ENCODE results near the gene EPHA10.

The EPHA10 gene

DNA sequence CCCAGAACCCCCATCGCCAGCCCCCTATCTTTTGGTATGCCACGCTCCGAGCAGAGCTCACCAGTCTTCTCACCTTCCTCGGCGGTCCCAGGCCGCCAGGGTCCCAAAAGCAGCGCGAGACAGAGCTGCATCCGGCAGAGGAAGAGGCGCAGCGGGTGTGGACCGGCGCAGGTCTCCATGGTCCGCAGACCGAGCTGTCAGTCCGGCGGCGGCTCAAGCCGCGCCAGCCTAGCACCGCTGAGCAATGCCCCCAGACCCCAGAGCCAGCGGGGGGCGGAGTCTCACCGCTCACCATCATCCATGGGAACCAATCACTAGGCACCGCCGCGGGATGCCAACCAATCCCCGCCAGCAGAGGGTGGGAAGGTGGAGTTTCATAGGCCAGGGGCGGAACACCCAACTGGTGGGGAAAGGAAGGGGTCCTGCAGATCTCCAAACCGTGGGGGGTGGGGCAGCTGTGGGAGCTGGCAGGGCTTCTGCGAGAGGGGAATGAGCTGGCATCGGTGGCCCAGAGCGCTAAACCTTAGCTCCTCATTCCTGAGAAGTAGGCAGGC lies at the start of gene EPHA10:
Gene EPHA10 (minus strand): TSS at position 233 of the 554 bp plus-strand sequence. CDS start 54 bp downstream, at position 179.
- Histone ChIP-seq H3K36me3 (ENCODE audit: control insufficient read depth, low read depth, low read length) (no peaks in the 10 kb centered on the region), H3K27ac (ENCODE audit: low read length) (no peak within 1 kb of the TSS), H3K9ac (ENCODE audit: low read length) (no peak within 1 kb of the TSS), H3K9me3 (ENCODE audit: control insufficient read depth, low read depth, low read length) (no peaks in the 10 kb centered on the region), H3K27me3 (ENCODE audit: control insufficient read depth, insufficient read depth, low read length) (peaks cover 98% of the 10 kb centered on the region), H3K4me1 (ENCODE audit: control insufficient read depth, low read depth, low read length) (peaks cover 9% of the 10 kb centered on the region), H3K4me3 (ENCODE audit: low read length) (peak within 1 kb of the TSS; percentile 55)

- no peak overlapping the region for H3K27ac ChIP-seq (ENCODE audit: low read length)
- H3K4me1 ChIP-seq (ENCODE audit: control insufficient read depth, low read depth, low read length) = peaks cover 4% of the 10 kb centered on the region
- no peaks in the 10 kb centered on the region for H3K27me3 ChIP-seq (ENCODE audit: control insufficient read depth, insufficient read depth, low read length)
- H3K9ac ChIP-seq (ENCODE audit: low read length) = no peak overlapping the region
- H3K4me3 ChIP-seq (ENCODE audit: low read length) = no peak overlapping the region
- no peaks in the 10 kb centered on the region for H3K9me3 ChIP-seq (ENCODE audit: control insufficient read depth, low read depth, low read length)
- H3K36me3 ChIP-seq (ENCODE audit: control insufficient read depth, low read depth, low read length) = peaks cover 9% of the 10 kb centered on the region
Measured at GRCh38 chr1:37814252-37814651, 49.3 kb upstream of the EPHA10 start.

- no peak overlapping the region for H3K9ac ChIP-seq (ENCODE audit: low read length)
- peaks cover 6% of the 10 kb centered on the region for H3K4me1 ChIP-seq (ENCODE audit: control insufficient read depth, low read depth, low read length)
- no peaks in the 10 kb centered on the region for H3K9me3 ChIP-seq (ENCODE audit: control insufficient read depth, low read depth, low read length)
- H3K27ac ChIP-seq (ENCODE audit: low read length) = no peak overlapping the region
- no peak overlapping the region for H3K4me3 ChIP-seq (ENCODE audit: low read length)
- peaks cover 9% of the 10 kb centered on the region for H3K36me3 ChIP-seq (ENCODE audit: control insufficient read depth, low read depth, low read length)
- H3K27me3 ChIP-seq (ENCODE audit: control insufficient read depth, insufficient read depth, low read length) = no peaks in the 10 kb centered on the region
Measured at GRCh38 chr1:37813529-37814145, 48.7 kb upstream of the EPHA10 start.

- H3K27ac ChIP-seq (ENCODE audit: low read length) = no peak overlapping the region
- H3K27me3 ChIP-seq (ENCODE audit: control insufficient read depth, insufficient read depth, low read length) = no peaks in the 10 kb centered on the region
- H3K36me3 ChIP-seq (ENCODE audit: control insufficient read depth, low read depth, low read length) = peaks cover 11% of the 10 kb centered on the region
- no peak overlapping the region for H3K4me3 ChIP-seq (ENCODE audit: low read length)
- H3K4me1 ChIP-seq (ENCODE audit: control insufficient read depth, low read depth, low read length) = peaks cover 9% of the 10 kb centered on the region
- H3K9me3 ChIP-seq (ENCODE audit: control insufficient read depth, low read depth, low read length) = no peaks in the 10 kb centered on the region
- H3K9ac ChIP-seq (ENCODE audit: low read length) = no peak overlapping the region
Measured at GRCh38 chr1:37811027-37811655, 46.2 kb upstream of the EPHA10 start.

GRCh38 chr1:37809942-37810341 lies 45.0 kb upstream of the EPHA10 start:
- H3K27ac ChIP-seq (ENCODE audit: low read length) = no peak overlapping the region
- no peak overlapping the region for H3K4me3 ChIP-seq (ENCODE audit: low read length)
- no peak overlapping the region for H3K9ac ChIP-seq (ENCODE audit: low read length)
- H3K27me3 ChIP-seq (ENCODE audit: control insufficient read depth, insufficient read depth, low read length) = no peaks in the 10 kb centered on the region
- peaks cover 23% of the 10 kb centered on the region for H3K36me3 ChIP-seq (ENCODE audit: control insufficient read depth, low read depth, low read length)
- H3K9me3 ChIP-seq (ENCODE audit: control insufficient read depth, low read depth, low read length) = no peaks in the 10 kb centered on the region
- peaks cover 9% of the 10 kb centered on the region for H3K4me1 ChIP-seq (ENCODE audit: control insufficient read depth, low read depth, low read length)

GRCh38 chr1:37808369-37809319 lies 43.7 kb upstream of the EPHA10 start:
- H3K27ac ChIP-seq (ENCODE audit: low read length) = peak overlapping the region; percentile 4

DNA sequence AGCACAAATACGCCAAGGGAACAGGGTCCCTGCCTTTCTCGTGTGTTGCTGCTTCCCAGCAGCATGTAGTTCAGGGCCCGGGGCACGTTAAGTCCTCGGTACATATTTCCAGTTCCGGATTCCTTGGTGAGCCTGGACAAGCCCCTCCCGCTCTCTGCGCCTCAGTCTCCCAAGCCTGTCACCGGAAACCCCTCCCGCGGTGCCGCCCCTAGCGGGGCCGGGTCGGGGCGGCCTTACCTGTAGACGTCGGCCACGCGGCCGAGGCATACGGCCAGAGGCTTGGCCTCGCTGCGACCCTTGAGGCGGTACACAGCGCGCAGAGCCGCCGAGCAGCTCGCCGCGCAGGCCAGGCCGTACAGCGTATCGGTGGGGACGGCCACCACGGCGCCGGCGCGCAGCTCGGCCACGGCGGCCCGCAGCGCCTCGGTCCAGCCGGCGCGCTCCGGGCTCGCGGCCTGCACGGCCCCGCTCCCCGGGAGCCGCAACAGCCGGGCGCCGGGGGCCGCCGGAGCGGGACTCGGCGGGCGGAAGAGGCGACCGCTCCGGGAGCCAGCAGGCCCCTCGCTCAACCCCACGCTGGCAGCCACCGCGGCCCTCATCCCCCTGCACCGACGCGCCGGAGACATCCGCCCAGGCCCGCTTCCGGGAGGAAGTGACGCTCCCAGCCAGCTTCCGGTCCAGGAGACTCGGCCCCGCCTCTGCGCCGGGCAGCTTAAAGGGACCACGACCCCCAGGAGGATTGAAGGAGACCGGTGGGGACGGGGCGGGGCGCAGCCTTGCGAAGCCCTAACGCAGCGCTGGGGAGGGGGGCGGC lies 42.8 kb upstream of the EPHA10 start, which contains the start of the genes C1orf122 and YRDC:
Gene C1orf122 (plus strand): TSS at position 236 of the 814 bp plus-strand sequence. CDS start 615 bp downstream, outside the sequence.
Gene YRDC (minus strand): TSS at position 654 of the 814 bp plus-strand sequence. CDS start 28 bp downstream, at position 626.
- no peaks in the 10 kb centered on the region for H3K27me3 ChIP-seq (ENCODE audit: control insufficient read depth, insufficient read depth, low read length)
- H3K4me3 ChIP-seq (ENCODE audit: low read length) = peak within 1 kb of the TSS; percentile 97
- peaks cover 9% of the 10 kb centered on the region for H3K4me1 ChIP-seq (ENCODE audit: control insufficient read depth, low read depth, low read length)
- peak within 1 kb of the TSS; percentile 78 for H3K9ac ChIP-seq (ENCODE audit: low read length)
- H3K9me3 ChIP-seq (ENCODE audit: control insufficient read depth, low read depth, low read length) = no peaks in the 10 kb centered on the region
- peaks cover 37% of the 10 kb centered on the region for H3K36me3 ChIP-seq (ENCODE audit: control insufficient read depth, low read depth, low read length)
- H3K27ac ChIP-seq (ENCODE audit: low read length) = peak within 1 kb of the TSS; percentile 42

More at GRCh38 chr1:37808369-37809319, 43.7 kb upstream of the EPHA10 start:
- peak overlapping the region; percentile 97 for H3K4me3 ChIP-seq (ENCODE audit: low read length)
- peak overlapping the region; percentile 44 for H3K9ac ChIP-seq (ENCODE audit: low read length)
- no peaks in the 10 kb centered on the region for H3K9me3 ChIP-seq (ENCODE audit: control insufficient read depth, low read depth, low read length)
- H3K4me1 ChIP-seq (ENCODE audit: control insufficient read depth, low read depth, low read length) = peaks cover 9% of the 10 kb centered on the region
- no peaks in the 10 kb centered on the region for H3K27me3 ChIP-seq (ENCODE audit: control insufficient read depth, insufficient read depth, low read length)
- H3K36me3 ChIP-seq (ENCODE audit: control insufficient read depth, low read depth, low read length) = peaks cover 32% of the 10 kb centered on the region

DNA sequence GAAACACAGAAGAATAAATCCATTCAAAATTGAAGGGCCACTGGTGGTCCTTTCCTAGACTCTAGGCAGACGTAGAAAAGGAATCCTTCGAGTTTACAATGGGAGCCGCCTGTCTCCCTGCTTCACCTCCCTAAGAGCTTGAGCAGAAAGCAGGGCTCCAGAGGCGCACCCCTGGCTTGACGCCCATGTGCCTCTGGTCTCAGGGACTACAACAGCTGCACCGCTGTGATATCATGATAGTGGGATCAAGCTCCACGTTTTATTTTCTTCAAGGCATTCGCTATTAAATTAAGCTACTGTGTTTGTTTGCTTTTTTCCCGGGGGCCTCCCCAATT lies 42.3 kb upstream of the EPHA10 start:
- H3K4me1 ChIP-seq (ENCODE audit: control insufficient read depth, low read depth, low read length) = peaks cover 9% of the 10 kb centered on the region
- H3K9me3 ChIP-seq (ENCODE audit: control insufficient read depth, low read depth, low read length) = no peaks in the 10 kb centered on the region
- peaks cover 43% of the 10 kb centered on the region for H3K36me3 ChIP-seq (ENCODE audit: control insufficient read depth, low read depth, low read length)
- peak overlapping the region; percentile 97 for H3K4me3 ChIP-seq (ENCODE audit: low read length)
- H3K9ac ChIP-seq (ENCODE audit: low read length) = peak overlapping the region; percentile 78
- H3K27me3 ChIP-seq (ENCODE audit: control insufficient read depth, insufficient read depth, low read length) = no peaks in the 10 kb centered on the region
- peak overlapping the region; percentile 42 for H3K27ac ChIP-seq (ENCODE audit: low read length)

DNA sequence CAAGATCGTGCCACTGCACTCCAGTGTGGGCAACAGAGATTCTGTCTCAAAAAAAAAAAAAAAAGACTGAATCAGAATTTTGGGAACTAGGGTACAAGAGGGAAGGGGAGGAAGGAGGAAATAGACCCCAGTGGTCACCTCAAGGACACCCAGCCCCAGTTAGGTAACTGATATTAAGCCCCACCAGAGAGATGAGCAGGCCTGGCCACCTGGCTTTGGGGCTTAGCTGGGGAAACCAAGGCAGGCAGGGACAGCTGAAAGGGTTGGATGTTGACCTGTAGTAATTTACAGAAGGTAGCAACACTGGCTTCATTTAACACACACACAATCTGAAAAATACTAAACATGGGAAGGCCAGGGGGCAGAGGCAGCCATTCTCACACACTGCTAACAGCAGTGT lies 37.5 kb upstream of the EPHA10 start:
- Histone ChIP-seq H3K36me3 (ENCODE audit: control insufficient read depth, low read depth, low read length) (peaks cover 48% of the 10 kb centered on the region), H3K27me3 (ENCODE audit: control insufficient read depth, insufficient read depth, low read length) (no peaks in the 10 kb centered on the region), H3K9me3 (ENCODE audit: control insufficient read depth, low read depth, low read length) (no peaks in the 10 kb centered on the region), H3K9ac (ENCODE audit: low read length) (no peak overlapping the region), H3K4me3 (ENCODE audit: low read length) (no peak overlapping the region), H3K27ac (ENCODE audit: low read length) (no peak overlapping the region), H3K4me1 (ENCODE audit: control insufficient read depth, low read depth, low read length) (peaks cover 3% of the 10 kb centered on the region)

DNA sequence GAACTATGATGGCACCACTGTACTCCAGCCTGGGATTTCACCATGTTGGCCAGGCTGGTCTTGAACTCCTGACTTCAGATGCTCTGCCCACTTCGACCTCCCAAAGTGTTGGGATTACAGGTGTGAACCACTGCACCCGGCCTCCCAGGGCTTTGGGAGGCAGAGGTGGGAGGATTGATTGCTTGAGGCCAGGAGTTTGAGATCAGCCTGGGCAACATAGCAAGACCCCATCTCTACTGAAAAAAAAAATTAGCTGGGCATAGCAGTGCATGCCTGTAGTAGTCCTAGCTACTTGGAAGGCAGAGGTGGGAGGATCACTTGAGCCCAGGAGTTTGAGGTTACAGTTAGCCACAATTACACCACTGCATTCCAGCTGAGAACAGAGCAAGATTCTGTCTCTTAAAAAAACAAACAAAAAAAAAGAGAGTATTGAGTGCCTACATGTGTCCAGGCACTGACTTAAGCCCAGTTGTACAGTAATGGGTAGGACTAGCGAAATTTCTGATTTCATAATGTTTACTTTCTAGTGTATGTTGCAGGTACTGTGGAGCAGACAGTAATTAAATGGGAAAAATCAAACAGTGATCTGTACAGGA lies 32.9 kb upstream of the EPHA10 start:
- Histone ChIP-seq H3K4me1 (ENCODE audit: control insufficient read depth, low read depth, low read length) (peaks cover 4% of the 10 kb centered on the region), H3K9me3 (ENCODE audit: control insufficient read depth, low read depth, low read length) (no peaks in the 10 kb centered on the region), H3K27me3 (ENCODE audit: control insufficient read depth, insufficient read depth, low read length) (peaks cover 30% of the 10 kb centered on the region), H3K9ac (ENCODE audit: low read length) (no peak overlapping the region), H3K4me3 (ENCODE audit: low read length) (no peak overlapping the region), H3K36me3 (ENCODE audit: control insufficient read depth, low read depth, low read length) (peaks cover 11% of the 10 kb centered on the region), H3K27ac (ENCODE audit: low read length) (no peak overlapping the region)
